ENCODE data around the gene SRRM5. TPM values are rescaled to one million over a fixed set of nuclear protein-coding genes. Genes with fewer than 3 reads are reported as not detected.

Gene SRRM5
- total RNA-seq, 4 donors from 2014 or later, result 0.38 TPM; not detected in 3

GRCh38 chr19:43569657-43570056 lies 42.2 kb upstream of the SRRM5 start:
- Histone ChIP-seq H3K9me3 (no peaks in the 10 kb centered on the region), H3K4me3 (no peak overlapping the region), H3K27ac (no peak overlapping the region), H3K36me3 (peaks cover 0 to 21% (median 0%) of the 10 kb centered on the region in 3 donors), H3K27me3 (no peaks in the 10 kb centered on the region), H3K4me1 (peaks cover 4 to 15% (median 6%) of the 10 kb centered on the region in 3 donors)
- no peak for DNase-seq
- WGBS, 2 donors, result 87 to 89% methylated on average over 5 of the region's 5 CpGs
- TF ChIP-seq POLR2A (IDR thresholded peaks at IDR 0.05) (no peak), CTCF (IDR thresholded peaks at IDR 0.05) (no peak)
- intact Hi-C loops (cut with DNase I), result no loop called here

- H3K9me3 ChIP-seq, result no peaks in the 10 kb centered on the region
- peaks cover 8 to 21% (median 9%) of the 10 kb centered on the region in 3 donors for H3K4me1 ChIP-seq
- peaks cover 0 to 21% (median 0%) of the 10 kb centered on the region in 3 donors for H3K36me3 ChIP-seq
- DNase-seq, result no peak
- no peaks in the 10 kb centered on the region for H3K27me3 ChIP-seq
- intact Hi-C loops (cut with DNase I), result no loop called here
- no peak overlapping the region for H3K27ac ChIP-seq
- H3K4me3 ChIP-seq, result no peak overlapping the region
- TF ChIP-seq POLR2A (IDR thresholded peaks at IDR 0.05) (no peak), CTCF (IDR thresholded peaks at IDR 0.05) (no peak)
- 68 to 78% methylated on average over 5 of the region's 5 CpGs for WGBS, 2 donors
Observed at GRCh38 chr19:43570174-43570791, 41.6 kb upstream of the SRRM5 start.

- intact Hi-C loops (cut with DNase I), result no loop called here
- Histone ChIP-seq H3K36me3 (peaks cover 0 to 21% (median 0%) of the 10 kb centered on the region in 3 donors), H3K4me3 (no peak overlapping the region), H3K27me3 (no peaks in the 10 kb centered on the region), H3K27ac (no peak overlapping the region), H3K9me3 (no peaks in the 10 kb centered on the region), H3K4me1 (peaks cover 14 to 36% (median 18%) of the 10 kb centered on the region in 3 donors)
- DNase-seq, result no peak
- TF ChIP-seq POLR2A (IDR thresholded peaks at IDR 0.05) (no peak), CTCF (IDR thresholded peaks at IDR 0.05) (no peak)
- 68 to 74% methylated on average over 3 of the region's 3 CpGs for WGBS, 2 donors
Observed at GRCh38 chr19:43572171-43572588, 39.7 kb upstream of the SRRM5 start.

- intact Hi-C loops (cut with DNase I), result no loop called here
- WGBS, 2 donors, result 22 to 24% methylated on average over 11 to 12 of the region's 12 CpGs
- DNase-seq, result no peak
- Histone ChIP-seq H3K9me3 (no peaks in the 10 kb centered on the region), H3K4me1 (peaks cover 14 to 39% (median 18%) of the 10 kb centered on the region in 3 donors), H3K27ac (peak overlapping the region; percentile 85 to 97 (median 90)), H3K36me3 (peaks cover 0 to 21% (median 0%) of the 10 kb centered on the region in 3 donors), H3K4me3 (peak overlapping the region; percentile 52 to 92 (median 78)), H3K27me3 (no peaks in the 10 kb centered on the region)
- TF ChIP-seq POLR2A (IDR thresholded peaks at IDR 0.05) (no peak), CTCF (IDR thresholded peaks at IDR 0.05) (no peak)
Observed at GRCh38 chr19:43574424-43575155, 37.3 kb upstream of the SRRM5 start.

All from esophagus squamous epithelium (tissue), 5 donors.